ENCODE data around the gene PIP5K1B.
"Not testable (repeated sequence)": the region's sequence is repeated elsewhere in the genome, so short reads cannot be mapped to it uniquely, and the experiment has no call there.

The PIP5K1B gene

GRCh38 chr9:68983008-68983411 is 278.0 kb downstream of the PIP5K1B start:
- DNase-seq (ENCODE audit: low read depth), result peak; percentile 71
- no peak for TF ChIP-seq CTCF (IDR thresholded peaks at IDR 0.05; ENCODE audit: insufficient read depth, low read depth, low read length, missing control alignments)
- no peak overlapping the region for H3K4me3 ChIP-seq (ENCODE audit: low read depth, low read length)

- no peak for TF ChIP-seq CTCF (IDR thresholded peaks at IDR 0.05; ENCODE audit: insufficient read depth, low read depth, low read length, missing control alignments)
- DNase-seq (ENCODE audit: low read depth), result peak; percentile 67
Measured at GRCh38 chr9:68983522-68984424, 278.7 kb downstream of the PIP5K1B start.

GRCh38 chr9:68986949-68987348 is 281.9 kb downstream of the PIP5K1B start:
- DNase-seq (ENCODE audit: low read depth); H3K4me3 ChIP-seq (ENCODE audit: low read depth, low read length): not testable (repeated sequence)

More at GRCh38 chr9:68983522-68984424, 278.7 kb downstream of the PIP5K1B start:
- no peak overlapping the region for H3K4me3 ChIP-seq (ENCODE audit: low read depth, low read length)

- H3K4me3 ChIP-seq (ENCODE audit: low read depth, low read length), result no peak overlapping the region
- TF ChIP-seq CTCF (IDR thresholded peaks at IDR 0.05; ENCODE audit: insufficient read depth, low read depth, low read length, missing control alignments), result no peak
- no peak for DNase-seq (ENCODE audit: low read depth)
Measured at GRCh38 chr9:68991457-68991856, 286.4 kb downstream of the PIP5K1B start.

- no peak for DNase-seq (ENCODE audit: low read depth)
- no peak for TF ChIP-seq CTCF (IDR thresholded peaks at IDR 0.05; ENCODE audit: insufficient read depth, low read depth, low read length, missing control alignments)
- no peak overlapping the region for H3K4me3 ChIP-seq (ENCODE audit: low read depth, low read length)
Measured at GRCh38 chr9:68995776-68996175, 290.7 kb downstream of the PIP5K1B start.

GRCh38 chr9:68996462-68996861 is 291.4 kb downstream of the PIP5K1B start:
- no peak for TF ChIP-seq CTCF (IDR thresholded peaks at IDR 0.05; ENCODE audit: insufficient read depth, low read depth, low read length, missing control alignments)
- no peak overlapping the region for H3K4me3 ChIP-seq (ENCODE audit: low read depth, low read length)
- DNase-seq (ENCODE audit: low read depth), result no peak

- H3K4me3 ChIP-seq (ENCODE audit: low read depth, low read length), result no peak overlapping the region
Measured at GRCh38 chr9:68997666-68998065, 292.6 kb downstream of the PIP5K1B start.

More at GRCh38 chr9:68997666-68998065, 292.6 kb downstream of the PIP5K1B start:
- TF ChIP-seq CTCF (IDR thresholded peaks at IDR 0.05; ENCODE audit: insufficient read depth, low read depth, low read length, missing control alignments), result no peak
- no peak for DNase-seq (ENCODE audit: low read depth)

All from GM12865 (cell line).